LoVo (cell line): ENCODE data around the gene ZNF507.

Experiments
- DNase-seq: peaks from one replicate; pipeline ENCODE4 v3.0.0-alpha.2; 2016; ENCODE audit warnings: low spot score

The ZNF507 gene

DNA sequence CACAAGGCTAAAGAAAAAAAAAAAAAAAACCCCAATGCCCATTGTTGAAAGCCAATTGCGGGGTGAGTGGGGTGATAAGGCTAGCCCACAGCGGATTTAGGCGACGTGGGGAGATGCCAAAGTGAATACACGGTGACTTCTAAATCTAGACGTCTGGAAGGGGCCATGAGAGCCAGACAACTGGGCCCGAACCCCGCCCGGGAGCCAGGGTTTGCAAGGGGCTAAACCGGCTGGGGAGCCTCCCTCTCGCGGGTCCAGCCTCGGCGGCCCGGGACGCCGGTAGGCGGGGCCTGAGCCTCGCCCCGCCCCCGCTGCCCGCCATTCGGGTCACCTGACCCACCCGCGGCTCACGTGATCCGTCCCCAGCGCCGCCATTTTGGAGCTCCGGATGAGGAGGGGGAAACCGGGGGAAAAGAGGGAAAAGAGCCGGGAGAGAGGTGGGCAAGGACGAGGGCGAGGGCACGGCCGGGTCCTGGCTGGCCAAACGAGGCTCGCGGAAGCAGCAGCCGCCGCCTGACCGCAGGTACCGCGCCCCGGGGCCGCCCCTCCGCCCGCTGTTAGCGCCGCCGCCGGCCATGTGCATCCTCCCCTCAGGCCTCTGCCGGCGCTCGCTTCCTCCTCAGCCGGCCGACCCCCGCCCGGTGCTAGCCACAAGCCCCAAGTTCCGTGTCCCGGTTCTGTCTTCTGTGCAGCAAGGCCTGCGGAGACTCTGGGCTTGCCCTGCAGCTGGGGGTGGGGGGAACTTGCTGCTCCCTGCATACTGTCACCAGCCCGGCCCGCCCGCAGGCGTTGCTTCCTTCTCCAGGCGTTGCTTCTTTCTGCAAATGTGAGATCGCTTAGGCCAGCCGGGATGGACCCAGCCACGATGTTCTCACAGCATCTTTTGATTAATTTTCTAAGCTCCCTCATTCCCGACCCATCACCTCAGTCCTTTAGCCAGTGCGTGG lies at the start of gene ZNF507:
TSS of gene ZNF507 (plus strand) at position 350 of the 947 bp plus-strand sequence. CDS start 7,221 bp downstream, outside the sequence.
- DNase-seq = peak; percentile 87

DNA sequence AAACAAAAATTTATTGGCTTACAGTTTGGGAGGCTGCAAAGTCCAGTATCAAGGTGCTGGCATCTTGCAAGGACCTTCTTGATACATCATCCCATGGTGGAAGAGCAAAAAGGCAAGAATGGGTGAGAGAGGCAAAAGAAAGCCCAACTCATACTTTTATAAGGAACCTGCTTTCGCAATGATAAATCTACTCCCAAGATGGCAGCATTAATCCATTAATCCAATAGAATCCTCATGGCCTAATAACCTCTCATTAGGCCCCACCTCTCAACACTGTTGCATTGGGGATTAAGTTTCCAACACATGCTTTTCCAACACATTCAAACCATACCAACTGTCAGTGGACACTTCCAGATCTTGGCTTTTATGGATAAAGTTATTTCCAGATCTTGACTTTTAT lies 48.7 kb upstream of the ZNF507 start:
- DNase-seq = no peak

DNA sequence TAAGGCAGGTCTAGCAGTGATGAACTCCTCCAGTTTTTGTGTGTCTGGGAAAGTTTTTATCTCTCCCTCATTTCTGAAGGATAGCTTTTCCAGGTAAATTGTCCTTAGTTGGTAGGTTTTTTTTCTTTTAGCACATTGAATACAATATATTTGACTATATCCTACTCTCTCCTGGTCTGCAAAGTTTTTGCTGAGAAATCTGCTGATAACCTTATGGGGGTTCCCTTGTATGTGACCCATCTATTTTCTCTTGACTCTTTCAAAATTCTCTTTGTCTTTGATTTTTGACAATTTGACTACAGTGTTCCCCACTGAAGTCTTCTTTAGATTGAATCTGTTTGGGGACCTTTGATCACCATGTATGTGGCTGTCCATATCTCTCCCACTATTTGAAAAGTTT lies 42.6 kb upstream of the ZNF507 start:
- DNase-seq = no peak

DNA sequence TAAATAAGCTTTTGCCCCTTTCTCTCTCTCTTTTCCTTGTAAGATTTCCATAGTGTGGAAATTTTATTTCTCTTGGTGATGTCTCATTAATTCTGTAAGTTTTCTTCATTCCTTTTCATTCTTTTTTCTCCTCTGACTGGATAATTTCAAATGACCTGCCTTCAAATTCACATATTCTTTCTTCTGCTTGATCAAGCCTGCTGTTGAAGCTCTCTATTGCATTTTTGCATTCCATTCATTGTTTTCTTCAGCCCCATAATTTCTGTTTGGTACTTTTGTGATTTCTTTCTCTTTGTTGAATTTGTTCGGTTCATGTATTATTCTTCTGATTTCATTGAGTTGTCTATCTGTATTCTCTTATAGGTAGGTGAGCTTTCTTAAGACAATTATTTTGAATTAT lies 42.2 kb upstream of the ZNF507 start:
- no peak for DNase-seq

DNA sequence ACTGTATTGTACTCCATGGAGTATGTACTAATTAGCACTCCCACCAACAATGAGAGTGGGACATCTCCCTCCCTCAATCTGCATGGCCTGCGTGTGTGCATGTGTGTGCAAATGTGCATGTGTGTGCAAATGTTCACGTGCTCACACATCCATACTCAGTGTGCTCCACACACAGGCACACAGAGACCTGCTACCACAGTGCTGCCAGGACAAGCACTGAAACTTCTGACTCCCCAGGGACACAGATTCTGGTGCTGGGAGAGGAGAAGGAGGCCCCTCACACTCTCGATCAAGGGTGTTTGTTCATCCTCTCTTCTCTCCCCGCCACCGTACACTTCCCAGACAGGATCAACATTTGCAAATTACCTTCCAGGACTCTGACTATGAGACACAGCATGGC lies 37.8 kb upstream of the ZNF507 start:
- no peak for DNase-seq

DNA sequence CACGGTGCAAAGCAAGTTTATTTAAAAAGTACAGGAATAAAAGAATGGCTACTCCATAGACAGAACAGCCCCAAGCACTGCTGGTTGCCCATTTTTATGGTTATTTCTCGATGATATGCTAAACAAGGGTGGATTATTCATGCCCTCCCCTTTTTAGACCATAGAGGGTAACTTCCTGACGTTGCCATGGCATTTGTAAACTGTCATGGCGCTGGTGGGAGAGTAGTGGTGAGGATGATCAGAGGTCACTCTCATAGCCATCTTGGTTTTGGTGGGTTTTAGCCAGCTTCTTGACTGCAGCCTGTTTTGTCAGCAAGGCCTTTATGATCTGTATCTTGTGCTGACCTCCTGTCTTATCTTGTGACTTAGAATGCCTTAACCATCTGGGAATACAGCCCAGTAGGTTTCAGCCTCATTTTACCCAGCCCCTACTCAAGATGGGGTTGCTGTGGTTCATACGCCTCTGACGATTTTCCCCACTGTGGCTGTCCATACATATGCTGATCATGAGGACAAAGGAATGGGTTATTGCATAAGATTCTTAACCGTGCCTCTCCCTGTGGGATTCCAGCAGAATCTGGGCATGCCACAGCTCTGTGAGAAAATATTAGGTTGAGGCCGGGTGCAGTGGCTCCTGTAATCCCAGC lies 36.9 kb upstream of the ZNF507 start:
- DNase-seq = no peak

DNA sequence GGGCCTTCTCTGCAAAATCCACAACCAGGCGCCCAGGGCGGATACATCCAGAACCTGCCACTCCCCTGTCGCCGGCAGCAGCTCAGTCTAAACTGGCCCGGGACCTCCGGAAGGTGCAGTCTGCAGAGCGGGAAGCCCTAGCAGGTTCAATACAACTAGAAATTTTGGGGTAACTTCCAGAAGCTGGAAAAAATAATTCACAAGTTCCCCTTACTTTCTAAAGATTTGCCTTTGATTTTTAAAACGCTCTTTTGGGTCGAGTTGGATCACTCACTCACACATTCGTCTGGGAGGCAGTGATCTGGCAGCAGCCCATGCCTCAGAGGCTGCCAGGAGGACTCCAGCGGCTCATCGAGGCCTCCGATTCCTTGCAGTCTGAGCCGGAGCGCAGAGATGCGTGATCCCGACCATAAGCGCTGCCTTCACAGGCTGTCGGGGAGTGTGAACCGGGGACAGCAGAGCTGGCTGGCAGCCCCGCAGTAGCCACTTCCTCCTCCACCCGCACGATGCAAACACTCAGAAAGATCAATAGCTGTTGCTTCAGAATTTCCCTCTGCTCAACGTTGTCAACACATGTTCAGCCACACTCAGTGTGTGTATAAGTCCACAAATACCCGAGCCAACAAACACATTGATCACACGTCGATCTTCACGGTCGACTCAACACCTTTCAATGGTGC lies 35.6 kb upstream of the ZNF507 start:
- no peak for DNase-seq

DNA sequence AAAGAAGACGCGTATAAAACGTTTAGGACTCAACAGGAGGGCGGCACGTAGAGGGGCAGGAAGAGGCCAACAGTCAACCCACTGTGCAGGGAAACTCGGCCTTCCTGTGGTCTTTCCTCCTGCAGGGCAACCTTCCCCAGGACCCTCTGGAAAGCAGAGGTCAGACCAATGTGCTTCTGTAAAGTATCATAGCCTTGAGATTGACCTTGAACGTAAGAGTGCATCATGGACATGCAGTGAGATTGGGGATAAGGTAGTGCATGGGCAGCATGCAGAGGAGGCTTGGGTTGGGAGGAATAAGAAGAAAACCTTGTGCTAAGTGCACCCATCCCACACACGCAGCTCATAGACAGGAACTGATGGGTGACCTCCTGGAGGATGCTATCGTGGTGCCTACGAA lies 34.0 kb upstream of the ZNF507 start:
- DNase-seq = no peak

DNA sequence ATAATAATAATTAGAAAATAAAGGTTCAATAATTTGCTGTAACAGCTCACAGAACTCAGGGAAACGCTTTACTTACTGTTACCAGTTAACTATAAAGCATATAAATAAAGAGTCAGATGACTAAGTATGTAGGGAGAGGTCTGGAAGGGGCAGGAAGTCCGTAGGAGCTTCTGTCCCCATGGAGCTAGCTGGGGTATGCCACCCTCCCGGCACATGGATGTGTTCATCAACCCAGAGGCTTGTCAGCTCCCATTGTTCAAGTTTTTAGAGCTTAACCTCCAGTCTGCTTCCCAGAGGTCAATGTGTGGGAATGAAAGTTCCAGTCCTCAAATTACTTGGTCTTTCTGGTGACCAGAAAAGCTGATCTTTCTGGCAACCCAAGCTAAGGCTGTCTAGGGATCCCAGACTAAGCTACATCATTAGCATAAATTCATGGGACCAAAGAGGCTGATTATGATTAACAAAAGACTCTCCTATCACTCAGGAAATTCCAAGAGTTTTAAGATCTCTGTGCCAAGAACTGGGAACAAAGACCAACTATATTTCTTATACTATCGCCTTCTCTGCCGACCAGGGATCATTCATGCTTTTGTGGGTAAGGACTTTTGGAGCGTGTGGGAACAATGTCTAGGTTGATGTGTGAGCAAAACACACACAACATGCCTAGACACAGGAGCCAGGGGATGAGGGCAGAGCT lies 31.7 kb upstream of the ZNF507 start:
- DNase-seq = no peak

DNA sequence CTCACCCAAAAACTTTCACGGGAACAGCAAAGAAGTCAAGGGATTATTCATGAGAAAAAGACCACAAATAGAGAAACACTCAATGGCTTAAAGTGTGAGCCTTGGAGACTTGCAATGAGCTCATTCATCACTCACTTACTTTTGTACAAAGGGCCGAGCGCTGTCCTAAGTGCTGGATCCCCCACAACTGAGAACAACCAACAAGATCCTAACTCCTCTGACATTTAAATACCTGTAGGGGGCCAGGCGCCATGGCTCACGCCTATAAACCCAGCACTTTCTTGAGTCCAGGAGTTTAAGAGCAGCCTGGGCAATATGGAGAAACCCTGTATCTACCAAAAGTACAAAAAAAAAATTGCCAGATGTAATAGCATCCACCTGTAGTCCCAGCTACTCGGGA lies 29.4 kb upstream of the ZNF507 start:
- DNase-seq = no peak

DNA sequence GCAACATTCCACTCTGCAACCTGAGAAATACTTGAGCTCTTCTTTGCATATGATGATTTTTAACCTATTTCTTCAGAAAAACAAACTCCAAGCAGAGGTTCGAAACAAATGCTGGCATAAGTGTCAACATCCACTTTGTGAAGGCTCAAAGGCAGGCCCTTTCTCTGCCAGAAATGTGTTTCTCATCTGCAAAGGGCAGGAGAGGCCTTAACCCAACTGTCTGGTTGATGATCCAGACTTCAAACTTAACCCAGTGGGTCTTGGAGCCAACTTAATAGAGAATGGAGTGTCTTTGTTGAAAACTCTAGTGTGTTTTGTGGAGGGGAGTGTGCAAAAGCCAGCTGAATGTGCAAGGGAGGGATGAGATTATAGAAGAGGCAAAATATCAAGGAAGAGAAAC lies 28.3 kb upstream of the ZNF507 start:
- DNase-seq = no peak

DNA sequence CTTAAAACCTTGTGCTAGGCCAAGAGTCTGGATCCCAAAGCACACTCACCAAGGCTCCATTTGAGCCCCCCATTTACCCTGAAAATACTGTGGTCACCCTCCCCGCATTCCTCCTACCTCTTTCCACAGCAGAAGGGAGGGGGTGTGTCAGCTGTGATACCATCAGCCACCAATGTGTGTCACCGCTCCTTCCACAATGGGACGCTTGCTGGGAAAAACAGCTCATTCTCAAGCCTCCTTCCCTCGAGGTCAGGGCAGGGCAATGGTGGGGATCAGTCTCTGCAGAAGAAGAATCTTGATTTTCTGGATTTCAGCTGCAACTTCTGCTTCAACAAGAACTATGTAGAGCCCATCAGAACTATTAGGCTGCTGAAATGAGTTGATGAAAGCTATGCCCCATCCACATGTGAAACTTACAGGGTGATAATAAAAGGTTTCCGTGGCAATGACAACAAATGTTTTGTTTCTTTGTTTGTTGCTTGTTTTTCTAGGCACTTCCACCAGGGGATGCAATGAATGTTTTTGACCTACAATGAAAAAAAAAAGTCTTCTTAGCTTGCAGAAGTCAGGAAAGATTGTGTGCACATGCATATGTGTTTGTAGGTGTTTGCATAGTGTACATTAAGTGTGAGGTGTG lies 26.4 kb upstream of the ZNF507 start:
- DNase-seq = no peak

DNA sequence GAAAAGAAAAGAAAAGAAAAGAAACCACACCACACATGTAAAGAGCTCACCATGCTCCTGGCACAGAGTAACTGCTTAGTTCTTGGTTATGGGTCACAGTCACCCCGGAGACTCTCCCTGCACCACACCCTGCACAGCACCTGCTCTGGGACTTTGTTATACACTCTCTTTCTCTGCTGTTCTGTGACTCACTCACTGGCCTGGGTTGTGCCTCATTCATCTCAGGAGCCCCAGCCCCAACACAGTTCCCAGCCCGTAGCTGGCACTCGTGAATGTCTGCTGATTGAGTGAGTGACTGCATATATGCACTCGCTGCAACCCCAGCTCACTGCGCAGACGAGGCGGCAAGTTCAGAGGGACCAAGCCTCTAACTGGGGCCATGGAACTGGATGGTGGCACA lies 22.9 kb upstream of the ZNF507 start:
- DNase-seq = peak; percentile 18

DNA sequence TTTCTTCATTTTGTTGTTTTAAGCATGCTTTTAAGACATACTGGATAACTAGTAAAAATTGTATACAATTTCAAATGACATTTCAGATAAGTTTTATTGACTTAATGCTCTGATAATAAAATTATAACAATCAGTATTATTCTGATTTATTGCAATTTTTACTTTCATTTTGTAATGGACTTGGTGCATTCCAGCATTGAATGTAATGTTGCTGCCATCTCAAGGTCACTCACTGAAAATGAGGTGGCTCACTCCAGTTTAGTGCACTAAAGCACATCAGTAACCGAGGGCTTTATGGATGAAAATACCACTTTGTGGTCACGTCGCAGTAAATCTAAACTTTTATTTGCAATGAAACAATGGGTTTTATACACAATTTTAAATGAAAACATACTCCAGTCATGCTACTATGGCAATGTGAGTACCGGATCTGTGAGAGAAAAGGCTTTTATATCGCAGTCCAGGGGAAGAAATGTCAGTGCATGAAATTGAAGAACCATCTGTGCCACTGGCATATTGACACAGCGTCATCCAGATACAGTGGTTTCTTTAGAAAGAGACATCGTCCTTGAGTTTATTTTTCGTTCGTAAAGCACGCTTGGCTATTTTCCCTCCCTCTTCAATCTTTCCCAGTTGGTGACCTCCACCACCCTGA lies 20.7 kb upstream of the ZNF507 start:
- DNase-seq = no peak

DNA sequence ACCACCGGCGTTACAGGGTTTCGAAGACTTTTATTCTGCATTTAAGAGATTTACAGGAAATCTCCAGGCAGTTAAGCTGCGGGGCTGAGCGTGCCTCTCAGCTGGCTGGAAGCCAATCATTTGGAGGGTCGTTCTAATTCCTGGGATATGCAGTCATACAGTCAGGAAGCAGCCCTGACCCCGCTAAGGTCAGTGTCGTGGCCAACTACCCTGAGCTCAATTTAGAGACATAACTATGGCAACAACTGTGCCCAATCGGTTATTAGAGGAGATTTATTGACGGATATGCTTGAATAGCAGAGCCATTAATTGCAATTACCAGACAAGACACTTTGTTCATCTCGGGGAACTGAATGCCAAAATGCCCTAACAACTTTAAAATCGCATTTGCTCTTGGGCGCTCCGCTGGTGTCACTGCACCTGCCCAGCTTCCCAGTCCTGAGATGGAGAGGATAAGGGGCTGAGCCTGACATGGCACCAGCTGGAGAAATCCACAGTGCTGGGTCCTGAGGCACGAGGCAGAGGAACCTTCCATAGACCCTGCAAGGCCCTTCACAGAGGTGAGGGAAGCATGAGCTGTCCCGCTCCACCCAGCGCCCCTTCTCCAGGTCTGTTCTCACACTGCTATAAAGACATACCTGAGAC lies 15.1 kb upstream of the ZNF507 start:
- no peak for DNase-seq

DNA sequence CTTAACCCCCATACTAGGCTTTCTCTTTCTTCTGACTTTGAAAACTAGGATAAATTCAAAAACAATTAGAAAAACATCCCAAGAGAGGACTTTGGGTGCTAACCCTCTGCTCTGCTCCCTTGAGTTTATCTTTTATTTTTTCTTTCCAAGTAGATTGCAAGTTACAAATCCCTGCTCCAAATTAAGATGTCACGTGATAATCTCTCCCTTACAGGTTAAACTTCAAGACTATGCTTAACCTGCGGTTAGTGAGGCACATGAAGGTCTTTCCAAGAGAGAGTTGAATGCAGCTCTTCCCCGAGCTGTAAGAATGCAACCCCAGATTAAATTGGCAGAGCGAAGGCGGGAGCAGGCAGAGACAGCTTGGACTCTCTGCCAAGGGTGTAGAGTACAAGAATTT lies 12.2 kb upstream of the ZNF507 start:
- no peak for DNase-seq

DNA sequence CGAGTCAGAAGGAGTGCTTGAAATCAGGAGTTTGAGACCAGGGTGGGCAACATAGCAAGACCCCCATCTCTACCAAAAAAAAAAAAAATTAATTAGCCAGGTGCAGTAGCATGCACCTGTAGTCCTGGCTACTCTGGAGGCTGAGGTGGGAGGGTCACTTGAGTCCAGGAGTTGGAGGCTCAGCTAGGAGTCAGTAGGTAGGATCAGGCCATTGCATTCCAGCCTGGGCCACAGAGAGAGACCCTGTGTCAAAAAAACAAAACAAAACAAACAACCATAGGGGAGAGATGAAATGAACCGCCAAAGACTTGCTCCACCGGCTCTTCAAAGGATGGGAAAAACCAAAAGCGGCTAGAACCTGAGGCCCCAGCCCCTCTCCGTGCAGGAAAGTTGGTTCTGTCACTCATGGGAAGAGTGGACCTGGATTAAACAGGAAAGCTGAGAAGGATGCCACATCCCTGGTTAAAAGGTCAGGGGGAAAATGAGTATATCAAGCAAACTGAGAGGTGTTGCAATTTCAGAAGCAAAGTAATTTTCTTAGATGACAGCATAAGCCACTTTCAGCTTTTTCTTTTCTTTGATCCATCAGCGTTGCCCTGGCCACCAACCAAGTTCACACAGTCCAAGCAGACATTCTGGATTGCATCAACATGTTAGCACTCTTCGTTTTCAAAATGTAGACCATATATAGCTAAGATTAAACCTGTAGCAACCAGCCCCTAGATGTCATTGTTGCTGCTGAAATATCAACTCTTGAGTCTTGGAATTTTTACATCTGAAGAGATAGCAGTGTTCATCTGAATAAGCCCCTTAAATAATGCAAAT lies 8.9 kb upstream of the ZNF507 start:
- no peak for DNase-seq

DNA sequence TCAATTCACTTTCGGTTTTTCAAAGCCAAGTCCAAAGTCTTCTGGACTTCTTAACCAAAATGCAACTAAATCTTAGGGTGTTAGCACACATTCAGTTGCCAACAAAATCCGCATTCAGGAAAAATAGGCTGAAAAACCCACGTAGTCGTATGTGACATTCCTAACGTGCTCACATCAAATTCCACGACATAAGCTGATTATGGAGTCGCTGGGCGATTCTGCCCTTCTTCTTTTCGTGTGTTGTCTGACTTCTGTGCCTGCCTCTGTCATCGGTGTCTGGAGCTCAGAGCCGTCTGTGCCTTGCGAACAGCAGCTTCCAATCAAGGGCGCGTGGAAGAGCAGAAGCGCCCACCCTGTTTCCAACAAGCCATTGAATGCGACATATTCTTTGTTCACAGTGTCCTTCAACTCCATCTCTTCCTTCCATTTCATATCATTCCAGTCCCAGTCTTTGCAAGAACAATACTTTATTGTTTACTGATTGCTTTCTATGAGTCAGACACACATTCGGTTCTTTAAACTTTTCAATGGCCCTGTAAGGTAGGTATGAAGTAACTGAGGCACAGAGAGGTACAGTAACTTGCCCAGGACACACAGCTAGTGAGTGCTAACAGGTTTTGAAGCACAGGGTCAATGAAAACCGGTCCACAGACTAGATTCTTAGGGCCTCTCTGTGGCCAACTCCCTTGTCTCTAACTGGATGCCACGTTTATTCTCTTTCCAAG lies 8.2 kb upstream of the ZNF507 start:
- no peak for DNase-seq

DNA sequence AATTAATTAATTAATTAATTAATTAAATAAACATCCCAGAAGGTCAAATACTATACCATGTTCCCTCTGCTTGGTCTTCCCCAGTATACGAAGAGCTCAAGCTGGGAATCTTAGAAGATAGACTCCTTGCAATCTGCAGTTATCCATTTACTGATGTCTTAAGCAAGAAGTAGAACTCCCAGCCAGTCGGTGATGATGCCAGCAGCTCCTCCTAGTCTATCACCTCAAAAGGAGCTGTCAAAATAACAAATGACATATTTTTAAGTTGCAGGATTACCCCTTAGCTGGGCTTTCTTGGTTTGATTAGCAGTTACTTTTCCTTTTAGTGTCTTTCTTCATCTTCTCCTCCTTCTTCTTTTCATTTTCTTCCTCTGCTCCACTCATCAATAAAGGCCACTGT lies 6.0 kb upstream of the ZNF507 start:
- DNase-seq = no peak
